HepG2 (cell line): ENCODE data around the gene COX5B. TPM values are rescaled to one million over a fixed set of nuclear protein-coding genes. Genes with fewer than 3 reads are reported as not detected.

Source experiments
- AFF4 ChIP-seq: sonication (generic); formaldehyde crosslinking; IDR thresholded peaks from 2 replicates; pipeline ENCODE4 v1.4.0; 2020; ENCODE audit warnings: missing genetic modification reagents
- ATF1 ChIP-seq: IDR thresholded peaks from 2 replicates; pipeline ENCODE4 v1.6.1; 2016; ENCODE audit warnings: mild to moderate bottlenecking, control low read depth
- BRD4 ChIP-seq: sonication (generic); formaldehyde crosslinking; IDR thresholded peaks from 2 replicates; pipeline ENCODE4 v1.4.0; 2020; ENCODE audit warnings: missing genetic modification reagents
- CTCF ChIP-seq: sonication (generic); formaldehyde crosslinking; IDR thresholded peaks from 2 replicates; pipeline ENCODE4 v1.5.0; 2020; ENCODE audit warnings: mild to moderate bottlenecking, missing genetic modification reagents, moderate library complexity
- DDIT3 ChIP-seq: sonication (generic); formaldehyde crosslinking; IDR thresholded peaks from 2 replicates; pipeline ENCODE4 v1.4.0; 2020; ENCODE audit warnings: mild to moderate bottlenecking, missing genetic modification reagents
- FOSL1 ChIP-seq: sonication (generic); formaldehyde crosslinking; IDR thresholded peaks from 2 replicates; pipeline ENCODE4 v1.9.0; 2021; ENCODE audit warnings: missing genetic modification reagents, borderline replicate concordance
- ISL2 ChIP-seq: sonication (generic); formaldehyde crosslinking; IDR thresholded peaks from 2 replicates; pipeline ENCODE4 v1.5.0; 2020; ENCODE audit warnings: missing genetic modification reagents
- MED1 ChIP-seq: sonication (generic); formaldehyde crosslinking; IDR thresholded peaks from 2 replicates; pipeline ENCODE4 v1.4.0; 2020; ENCODE audit warnings: missing genetic modification reagents
- MYPOP ChIP-seq: sonication (generic); formaldehyde crosslinking; IDR thresholded peaks from 2 replicates; pipeline ENCODE4 v1.8.1; 2023; ENCODE audit warnings: mild to moderate bottlenecking, moderate library complexity, missing genetic modification reagents
- NFRKB ChIP-seq: fragments of 450-650 bp; IDR thresholded peaks from 2 replicates; pipeline ENCODE4 v1.6.1; 2017
- NR2F6 ChIP-seq, 2 experiments: IDR thresholded peaks; 2 replicates each; pipeline ENCODE4 v1.6.1; 2016; ENCODE audit warnings: antibody characterized with exemption in 1 of 2, mild to moderate bottlenecking in 1 of 2
- PHF8 ChIP-seq: sonication (generic); formaldehyde crosslinking; IDR thresholded peaks from 2 replicates; pipeline ENCODE4 v1.5.0; 2020; ENCODE audit warnings: missing genetic modification reagents
- PITX1 ChIP-seq: sonication (generic); formaldehyde crosslinking; IDR thresholded peaks from 2 replicates; pipeline ENCODE4 v1.5.1; 2020; ENCODE audit warnings: mild to moderate bottlenecking, missing genetic modification reagents
- POGZ ChIP-seq: sonication (generic); formaldehyde crosslinking; IDR thresholded peaks from 2 replicates; pipeline ENCODE4 v1.4.0; 2020; ENCODE audit warnings: mild to moderate bottlenecking, missing genetic modification reagents
- REL ChIP-seq: sonication (generic); formaldehyde crosslinking; conservative IDR thresholded peaks from 2 replicates; pipeline ENCODE4 v1.8.0; 2022; ENCODE audit warnings: mild to moderate bottlenecking, missing genetic modification reagents, moderate library complexity
- SMAD9 ChIP-seq: sonication (generic); formaldehyde crosslinking; IDR thresholded peaks from 2 replicates; pipeline ENCODE4 v1.5.1; 2020; ENCODE audit warnings: mild to moderate bottlenecking, missing genetic modification reagents
- SOX13 ChIP-seq, 3 experiments: fragments of 450-650 bp in 1 of 3; sonication (generic) in 1 of 3; formaldehyde crosslinking in 1 of 3; IDR thresholded peaks in 2 of 3; conservative IDR thresholded peaks in 1 of 3; 2 replicates each; pipeline versions ENCODE4 v1.5.0 to v1.6.1; 2016 to 2020; ENCODE audit warnings: antibody characterized with exemption in 1 of 3, mild to moderate bottlenecking in 1 of 3, missing compliant biosample characterization in 1 of 3, missing genetic modification reagents in 1 of 3, moderate library complexity in 1 of 3
- ZBTB49 ChIP-seq: sonication (generic); formaldehyde crosslinking; IDR thresholded peaks from 2 replicates; pipeline ENCODE4 v1.4.0; 2020; ENCODE audit warnings: missing genetic modification reagents, borderline replicate concordance
- ZFY ChIP-seq: sonication (generic); formaldehyde crosslinking; IDR thresholded peaks from 2 replicates; pipeline ENCODE4 v1.4.0; 2020; ENCODE audit warnings: missing genetic modification reagents
- ZNF557 ChIP-seq: sonication (generic); formaldehyde crosslinking; IDR thresholded peaks from 2 replicates; pipeline ENCODE4 v1.4.0; 2020; ENCODE audit warnings: missing genetic modification reagents
- polyA plus RNA-seq, 8 experiments: library from polyadenylated mRNA; depleted of rRNA in 3 of 8; stranded (reverse) in 7 of 8; unstranded in 1 of 8; fragments of >200 nt; fragmentation: Illumina TruSeq in 4 of 8; extraction: Trizol in 4 of 8; gene quantifications; 2 replicates each; pipeline versions ENCODE4 v1.2.1 to v1.2.3, GENCODE V29; 2011 to 2016; ENCODE audit warnings: low read depth in 4 of 8, missing spikeins in 1 of 8, mixed read lengths in 1 of 8; ENCODE audit not compliant: insufficient read depth in 1 of 8
- total RNA-seq, 5 experiments: library from RNA; depleted of rRNA; stranded (reverse); fragments of >200 nt; fragmentation: Illumina TruSeq; extraction: Trizol; gene quantifications; 2 replicates each; pipeline ENCODE4 v1.2.3, GENCODE V29; 2016; ENCODE audit warnings: low read depth in 1 of 5

Gene COX5B
- total and polyA plus RNA-seq, 2 of the 13 experiments (the other 11 are each of a cell fraction or from before 2014, with no cell fraction given): 453 to 536 TPM

GRCh38 chr2:97662895-97663625 is 17.2 kb downstream of the COX5B start (continued):
- TF ChIP-seq AFF4 (CRISPR knock-in tag) (0 out of 2 replicates have a peak, but pooled peaks have one; percentile 48), DDIT3 (CRISPR knock-in tag) (no peak), ZFY (CRISPR knock-in tag) (0 out of 2 replicates have a peak, but pooled peaks have one; percentile 44), NFRKB (no peak), PHF8 (CRISPR knock-in tag) (peak; percentile 48), ZNF557 (CRISPR knock-in tag) (0 out of 2 replicates have a peak, but pooled peaks have one; percentile 28), SOX13 (IDR thresholded peaks at IDR 0.05) (no peak), SOX13 (CRISPR knock-in tag; conservative IDR thresholded peaks at IDR 0.05 in 1 of 2, IDR thresholded peaks at IDR 0.05 in 1 of 2) (peak in 1 of 2 experiments; percentile 8; a peak in 1 of 4 replicates), POGZ (no peak), MED1 (CRISPR knock-in tag) (peak; percentile 48), FOSL1 (CRISPR knock-in tag) (no peak), ATF1 (0 out of 2 replicates have a peak, but pooled peaks have one; percentile 28), PITX1 (CRISPR knock-in tag) (peak; percentile 39; the same call in 1 of the 2 replicates), CTCF (no peak), NR2F6 (IDR thresholded peaks at IDR 0.05) (0 out of 2 replicates have a peak, but pooled peaks have one; percentile 9), NR2F6 (CRISPR knock-in tag; IDR thresholded peaks at IDR 0.05) (0 out of 2 replicates have a peak, but pooled peaks have one; percentile 33), MYPOP (no peak), SMAD9 (CRISPR knock-in tag) (0 out of 2 replicates have a peak, but pooled peaks have one; percentile 48), ISL2 (CRISPR knock-in tag) (no peak), ZBTB49 (CRISPR knock-in tag) (no peak), BRD4 (CRISPR knock-in tag) (peak; percentile 62; the same call in 1 of the 2 replicates), REL (no peak)
